B cell (primary cell): ENCODE results near the gene BRD1. TPM values are rescaled to one million over a fixed set of nuclear protein-coding genes. Genes with fewer than 3 reads are reported as not detected.

Experiments used
- ATAC-seq: fragments of 200-7000 bp; cut with Tn5 transposase; one replicate; pipeline ENCODE4 v1.10.0; 2021; ENCODE audit warnings: low read depth, mild to moderate bottlenecking, moderate number of reproducible peaks, moderate library complexity
- CTCF ChIA-PET: fragments of 350-600 bp; sonication (Branson Sonifier 250); formaldehyde crosslinking; loops from one replicate; lab custom pipeline; 2021; ENCODE audit warnings: antibody characterized with exemption, inconsistent platforms; lab: Charles Lee
- POLR2A ChIA-PET: fragments of 350-600 bp; sonication (Branson Sonifier 250); formaldehyde crosslinking; loops from one replicate; lab custom pipeline; 2021; ENCODE audit warnings: antibody characterized with exemption; lab: Charles Lee
- DNase-seq: peaks from one replicate; pipeline ENCODE4 v3.0.0; 2013
- H2AFZ ChIP-seq: 2 replicates; pipeline ENCODE4 v1.6.1; 2012; ENCODE audit warnings: mild to moderate bottlenecking, low read depth, low read length; ENCODE audit not compliant: insufficient read depth, poor library complexity, severe bottlenecking
- H3K27ac ChIP-seq, 2 donors: 1 replicate in 1 of 2; 2 replicates in 1 of 2; pipeline ENCODE4 v1.5.1; 2012 to 2013; ENCODE audit warnings: low read length in 2 of 2, mild to moderate bottlenecking in 2 of 2, moderate library complexity in 1 of 2
- H3K27me3 ChIP-seq, 4 experiments: fragments of 200-600 bp in 1 of 4; sonication (generic) in 1 of 4; replicated peaks in 1 of 4; 1 replicate in 2 of 4; 2 replicates in 2 of 4; pipeline versions ENCODE4 v1.6.1 to v1.7.0; 2013 to 2016; ENCODE audit warnings: low read length in 3 of 4, mild to moderate bottlenecking in 2 of 4, mixed read lengths in 1 of 4, moderate library complexity in 1 of 4; ENCODE audit not compliant: insufficient read depth in 4 of 4, control insufficient read depth in 3 of 4; ENCODE audit errors: control extremely low read depth in 1 of 4
- H3K36me3 ChIP-seq, 2 experiments: replicated peaks in 1 of 2; 1 replicate in 1 of 2; 2 replicates in 1 of 2; pipeline versions ENCODE4 v1.6.1 to v1.7.1; 2013; ENCODE audit warnings: low read length in 1 of 2; ENCODE audit not compliant: insufficient read depth in 2 of 2, control insufficient read depth in 1 of 2; ENCODE audit errors: control extremely low read depth in 1 of 2, extremely low read depth in 1 of 2
- H3K4me1 ChIP-seq, 2 donors: fragments of 200-600 bp in 1 of 2; sonication (generic) in 1 of 2; 1 replicate in 1 of 2; 2 replicates in 1 of 2; pipeline versions ENCODE4 v1.5.1 to v1.6.1; 2013 to 2017; ENCODE audit warnings: low read length in 2 of 2; ENCODE audit not compliant: control insufficient read depth in 2 of 2, insufficient read depth in 2 of 2
- H3K4me2 ChIP-seq: replicated peaks from 2 replicates; pipeline ENCODE3; 2012; ENCODE audit warnings: mild to moderate bottlenecking, low read depth, low read length; ENCODE audit not compliant: poor library complexity, severe bottlenecking
- H3K4me3 ChIP-seq, 5 experiments: fragments of 200-600 bp in 1 of 5; sonication (generic) in 1 of 5; 1 replicate in 3 of 5; 2 replicates in 2 of 5; pipeline versions ENCODE4 v1.5.1 to v1.7.0; 2011 to 2016; ENCODE audit warnings: low read length in 4 of 5, mild to moderate bottlenecking in 4 of 5, low read depth in 2 of 5, control low read depth in 1 of 5, moderate library complexity in 1 of 5; ENCODE audit not compliant: insufficient read depth in 1 of 5; ENCODE audit errors: control extremely low read depth in 1 of 5, extremely low read depth in 1 of 5
- H3K79me2 ChIP-seq: fragments of 200-600 bp; sonication (generic); one replicate; pipeline ENCODE4 v1.6.0; 2016; ENCODE audit warnings: low read length; ENCODE audit not compliant: control insufficient read depth, insufficient read depth
- H3K9ac ChIP-seq: fragments of 200-600 bp; sonication (generic); 2 replicates; pipeline ENCODE4 v1.6.1; 2017; ENCODE audit warnings: mild to moderate bottlenecking, low read length, moderate library complexity
- H3K9me3 ChIP-seq, 3 donors: one replicate each; pipeline versions ENCODE4 v1.6.1 to v1.7.1; 2013; ENCODE audit warnings: low read length in 2 of 3; ENCODE audit not compliant: control insufficient read depth in 2 of 3, insufficient read depth in 1 of 3; ENCODE audit errors: control extremely low read depth in 1 of 3
- H4K20me1 ChIP-seq: 2 replicates; pipeline ENCODE4 v1.6.0; 2012; ENCODE audit warnings: mild to moderate bottlenecking, low read length; ENCODE audit not compliant: insufficient read depth, control insufficient read depth, poor library complexity, severe bottlenecking
- H3K27ac Mint-ChIP-seq: one replicate; pipeline ENCODE4 v1.8.0; 2021; ENCODE audit warnings: mixed read lengths
- H3K27me3 Mint-ChIP-seq: one replicate; pipeline ENCODE4 v1.8.0; 2021; ENCODE audit warnings: mixed read lengths
- H3K4me1 Mint-ChIP-seq: one replicate; pipeline ENCODE4 v1.8.0; 2021; ENCODE audit warnings: mixed read lengths
- H3K4me3 Mint-ChIP-seq: one replicate; pipeline ENCODE4 v1.8.0; 2021; ENCODE audit warnings: mixed read lengths
- H3K9me3 Mint-ChIP-seq: one replicate; pipeline ENCODE4 v1.8.0; 2022; ENCODE audit warnings: mixed read lengths; ENCODE audit not compliant: insufficient read depth
- CTCF ChIP-seq: fragments of 200-600 bp; IDR thresholded peaks from one replicate; pipeline ENCODE4 v1.8.0; 2022; ENCODE audit warnings: antibody characterized with exemption, mild to moderate bottlenecking
- EZH2 ChIP-seq: IDR thresholded peaks from 2 replicates; pipeline ENCODE4 v1.6.1; 2012; ENCODE audit warnings: borderline replicate concordance, low read depth, mild to moderate bottlenecking, moderate library complexity, low read length; ENCODE audit not compliant: insufficient read depth, poor library complexity, severe bottlenecking
- WGBS: methylation state at CpG from one replicate; pipeline ENCODE4 v1.1.5; 2013; ENCODE audit warnings: missing lambda C conversion rate; ENCODE audit not compliant: insufficient coverage; 5-methylcytosine and 5-hydroxymethylcytosine counted together
- intact Hi-C: fragments of 100-400 bp; cut with micrococcal nuclease; formaldehyde crosslinking; loops from one replicate; pipeline ENCODE4 v1.10.0; 2022
- polyA plus RNA-seq: library from polyadenylated mRNA; depleted of rRNA; stranded (reverse); fragments of >200 nt; gene quantifications from 2 replicates; pipeline ENCODE4 v1.2.3, GENCODE V29; 2012
- total RNA-seq, 2 donors: library from RNA; stranded (reverse); fragments of 120-200 nt in 1 of 2; gene quantifications; 1 replicate in 1 of 2; 2 replicates in 1 of 2; pipeline versions ENCODE4 v1.2.3 to v1.2.4, GENCODE V29; 2013 to 2022

BRD1 gene
- total and polyA plus RNA-seq, 2 donors (not counting 1 experiment from before 2014, with no cell fraction given): 16.9 to 73.3 TPM

GRCh38 chr22:49756676-49757075, 71.0 kb downstream of the BRD1 start:
- Mint-ChIP-seq H3K27me3 (peaks cover 2% of the 10 kb centered on the region), H3K4me1 (peaks cover 3% of the 10 kb centered on the region), H3K4me3 (no peak overlapping the region), H3K9me3 (no peaks in the 10 kb centered on the region), H3K27ac (no peak overlapping the region)
- DNase-seq: no peak
- H3K27ac ChIP-seq: no peak overlapping the region
- H4K20me1 ChIP-seq: no peaks in the 10 kb centered on the region
- no peak overlapping the region for H2AFZ ChIP-seq
- peaks cover 0 to 8% (median 0%) of the 10 kb centered on the region in 3 donors for H3K9me3 ChIP-seq
- no peak overlapping the region for H3K4me3 ChIP-seq
- no peak overlapping the region for H3K4me2 ChIP-seq
- H3K9ac ChIP-seq: no peak overlapping the region
- CTCF ChIA-PET: no interaction called here
- TF ChIP-seq CTCF (no peak), EZH2 (no peak)
- peaks cover 0 to 5% (median 0%) of the 10 kb centered on the region in 4 experiments for H3K27me3 ChIP-seq
- peaks cover 0 to 7% of the 10 kb centered on the region in 2 donors for H3K4me1 ChIP-seq
- POLR2A ChIA-PET: no interaction called here
- WGBS: 92% methylated on average over 7 of the region's 7 CpGs
- no peak for ATAC-seq
- H3K79me2 ChIP-seq: no peaks in the 10 kb centered on the region
- no peaks in the 10 kb centered on the region for H3K36me3 ChIP-seq
- intact Hi-C loops: no loop called here

- H3K27me3 ChIP-seq: peaks cover 0 to 5% (median 0%) of the 10 kb centered on the region in 4 experiments
- no peak overlapping the region for H3K9ac ChIP-seq
- H3K27ac Mint-ChIP-seq: no peak overlapping the region
- no peak overlapping the region for H3K27ac ChIP-seq
- ATAC-seq: no peak
- no peaks in the 10 kb centered on the region for H4K20me1 ChIP-seq
- peaks cover 0 to 5% of the 10 kb centered on the region in 2 donors for H3K4me1 ChIP-seq
- H3K4me1 Mint-ChIP-seq: peaks cover 1% of the 10 kb centered on the region
- DNase-seq: no peak
- peaks cover 2% of the 10 kb centered on the region for H3K27me3 Mint-ChIP-seq
- 82% methylated on average over 5 of the region's 5 CpGs for WGBS
- H3K36me3 ChIP-seq: no peaks in the 10 kb centered on the region
- no peak for TF ChIP-seq EZH2
- TF ChIP-seq CTCF: no peak
- intact Hi-C loops: no loop called here
- no peak overlapping the region for H3K4me3 Mint-ChIP-seq
- no peaks in the 10 kb centered on the region for H3K9me3 Mint-ChIP-seq
- POLR2A ChIA-PET: no interaction called here
- no peak overlapping the region for H2AFZ ChIP-seq
- peaks cover 0 to 8% (median 0%) of the 10 kb centered on the region in 3 donors for H3K9me3 ChIP-seq
- H3K4me3 ChIP-seq: no peak overlapping the region
- CTCF ChIA-PET: no interaction called here
- no peaks in the 10 kb centered on the region for H3K79me2 ChIP-seq
- H3K4me2 ChIP-seq: no peak overlapping the region
Measured at GRCh38 chr22:49756201-49756600, 71.5 kb downstream of the BRD1 start.
